Chondrocyte (in vitro differentiated cells): ENCODE results near the gene ARMH4. TPM values are rescaled to one million over a fixed set of nuclear protein-coding genes. Genes with fewer than 3 reads are reported as not detected.

ENCODE experiments used
- DNase-seq: peaks from one replicate; pipeline ENCODE4 v3.0.0; 2021; ENCODE audit warnings: mixed read lengths, low spot score
- H3K27ac Mint-ChIP-seq: one replicate; pipeline ENCODE4 v1.8.0; 2021; ENCODE audit warnings: mild to moderate bottlenecking, moderate library complexity, mixed read lengths; ENCODE audit not compliant: unreplicated experiment
- H3K27me3 Mint-ChIP-seq: 2 replicates; pipeline ENCODE4 v1.8.0; 2021; ENCODE audit warnings: low read depth, mixed read lengths
- H3K36me3 Mint-ChIP-seq: 2 replicates; pipeline ENCODE4 v1.8.0; 2021; ENCODE audit warnings: low read depth, mixed read lengths
- H3K4me1 Mint-ChIP-seq: 2 replicates; pipeline ENCODE4 v1.8.0; 2021; ENCODE audit warnings: low read depth, mild to moderate bottlenecking, mixed read lengths
- H3K4me3 Mint-ChIP-seq: one replicate; pipeline ENCODE4 v1.8.0; 2021; ENCODE audit warnings: mild to moderate bottlenecking, moderate library complexity, mixed read lengths; ENCODE audit not compliant: unreplicated experiment
- H3K9me3 Mint-ChIP-seq: 2 replicates; pipeline ENCODE4 v1.8.0; 2021; ENCODE audit warnings: low read depth, mixed read lengths
- total RNA-seq: library from RNA; stranded (reverse); gene quantifications from 3 replicates; pipeline ENCODE4 v1.2.1, GENCODE V29; 2021
- TF ChIP-seq, protein P1 (sequence below): fragments of 200-600 bp; sonication (generic); IDR thresholded peaks from 2 replicates; pipeline ENCODE4 v1.5.0; 2021; ENCODE audit warnings: antibody characterized with exemption, mild to moderate bottlenecking, moderate library complexity

ARMH4 gene
- total RNA-seq, 1 donor from 2014 or later, result 23.3 TPM

DNA sequence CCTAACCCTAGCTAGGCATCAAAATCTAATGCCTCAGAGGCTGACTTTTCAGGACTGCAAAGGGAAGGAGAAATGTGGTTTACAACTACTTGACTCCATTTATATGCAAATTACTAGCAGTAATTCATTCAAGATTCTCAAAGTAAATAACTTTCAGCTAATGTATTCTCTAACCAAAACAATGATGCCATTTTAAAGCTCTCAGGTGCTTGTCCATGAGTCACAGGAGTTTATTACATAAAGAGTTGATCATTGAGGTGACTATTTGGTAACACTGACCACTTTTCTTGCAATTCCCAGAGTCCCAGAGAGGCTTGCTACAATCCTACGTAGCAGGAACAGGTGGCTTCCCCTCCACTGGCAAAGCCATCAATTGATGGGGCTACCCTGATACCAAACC is 177.1 kb downstream of the ARMH4 start:
- TF ChIP-seq, protein P1, sequence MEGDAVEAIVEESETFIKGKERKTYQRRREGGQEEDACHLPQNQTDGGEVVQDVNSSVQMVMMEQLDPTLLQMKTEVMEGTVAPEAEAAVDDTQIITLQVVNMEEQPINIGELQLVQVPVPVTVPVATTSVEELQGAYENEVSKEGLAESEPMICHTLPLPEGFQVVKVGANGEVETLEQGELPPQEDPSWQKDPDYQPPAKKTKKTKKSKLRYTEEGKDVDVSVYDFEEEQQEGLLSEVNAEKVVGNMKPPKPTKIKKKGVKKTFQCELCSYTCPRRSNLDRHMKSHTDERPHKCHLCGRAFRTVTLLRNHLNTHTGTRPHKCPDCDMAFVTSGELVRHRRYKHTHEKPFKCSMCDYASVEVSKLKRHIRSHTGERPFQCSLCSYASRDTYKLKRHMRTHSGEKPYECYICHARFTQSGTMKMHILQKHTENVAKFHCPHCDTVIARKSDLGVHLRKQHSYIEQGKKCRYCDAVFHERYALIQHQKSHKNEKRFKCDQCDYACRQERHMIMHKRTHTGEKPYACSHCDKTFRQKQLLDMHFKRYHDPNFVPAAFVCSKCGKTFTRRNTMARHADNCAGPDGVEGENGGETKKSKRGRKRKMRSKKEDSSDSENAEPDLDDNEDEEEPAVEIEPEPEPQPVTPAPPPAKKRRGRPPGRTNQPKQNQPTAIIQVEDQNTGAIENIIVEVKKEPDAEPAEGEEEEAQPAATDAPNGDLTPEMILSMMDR, result no peak
- H3K27me3 Mint-ChIP-seq, result peaks cover 30% of the 10 kb centered on the region

DNA sequence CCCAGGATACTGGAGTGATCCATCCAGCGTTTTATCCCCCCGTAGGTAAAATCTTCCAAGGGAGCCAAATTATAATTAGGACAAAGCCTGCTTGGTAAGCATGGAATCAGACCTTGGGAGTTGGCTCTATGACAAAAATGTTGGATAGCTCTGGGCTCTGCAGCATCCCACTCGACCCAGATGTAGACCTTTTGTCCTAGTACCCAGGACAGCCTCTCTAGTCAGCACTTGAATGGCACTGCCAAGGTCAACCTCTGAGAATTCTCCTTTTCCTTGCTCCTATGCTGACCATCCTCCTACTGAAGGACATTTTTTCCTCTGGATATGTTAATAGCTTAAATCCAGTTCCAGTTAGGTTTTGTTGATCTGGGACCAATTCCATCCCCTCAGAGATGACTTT is 181.4 kb downstream of the ARMH4 start:
- no peak for DNase-seq
- Mint-ChIP-seq H3K27me3 (peaks cover 22% of the 10 kb centered on the region), H3K9me3 (no peaks in the 10 kb centered on the region), H3K4me1 (no peaks in the 10 kb centered on the region), H3K36me3 (no peaks in the 10 kb centered on the region), H3K4me3 (no peak overlapping the region), H3K27ac (no peak overlapping the region)
- TF ChIP-seq, protein P1, result no peak

More for the DNA sequence above, 177.1 kb downstream of the ARMH4 start:
- H3K4me1 Mint-ChIP-seq, result no peaks in the 10 kb centered on the region
- H3K36me3 Mint-ChIP-seq, result no peaks in the 10 kb centered on the region
- no peaks in the 10 kb centered on the region for H3K9me3 Mint-ChIP-seq
- no peak overlapping the region for H3K4me3 Mint-ChIP-seq
- H3K27ac Mint-ChIP-seq, result no peak overlapping the region
- DNase-seq, result no peak

DNA sequence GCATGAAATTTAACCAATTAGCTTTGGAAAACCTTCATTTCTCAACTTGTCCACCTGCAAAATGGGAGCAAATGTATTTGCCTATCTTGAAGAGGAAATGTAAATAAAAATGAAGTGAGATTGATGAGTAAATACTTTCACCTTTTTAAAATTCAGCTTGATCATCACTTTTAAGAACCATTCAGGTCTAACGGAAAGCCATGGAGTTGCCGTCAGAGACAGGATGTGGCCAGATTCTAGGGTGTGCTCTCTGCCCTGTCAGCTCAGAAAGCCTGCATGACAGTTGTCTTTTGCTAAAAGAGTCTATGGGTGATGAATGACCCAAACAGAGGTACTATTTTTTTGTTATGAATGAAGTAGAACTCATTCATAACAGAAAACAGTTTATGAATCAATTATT is 181.8 kb downstream of the ARMH4 start:
- H3K36me3 Mint-ChIP-seq, result no peaks in the 10 kb centered on the region
- H3K4me3 Mint-ChIP-seq, result no peak overlapping the region
- no peaks in the 10 kb centered on the region for H3K4me1 Mint-ChIP-seq
- DNase-seq, result no peak
- H3K27ac Mint-ChIP-seq, result no peak overlapping the region
- H3K27me3 Mint-ChIP-seq, result peaks cover 21% of the 10 kb centered on the region
- TF ChIP-seq, protein P1, result no peak
- H3K9me3 Mint-ChIP-seq, result no peaks in the 10 kb centered on the region

DNA sequence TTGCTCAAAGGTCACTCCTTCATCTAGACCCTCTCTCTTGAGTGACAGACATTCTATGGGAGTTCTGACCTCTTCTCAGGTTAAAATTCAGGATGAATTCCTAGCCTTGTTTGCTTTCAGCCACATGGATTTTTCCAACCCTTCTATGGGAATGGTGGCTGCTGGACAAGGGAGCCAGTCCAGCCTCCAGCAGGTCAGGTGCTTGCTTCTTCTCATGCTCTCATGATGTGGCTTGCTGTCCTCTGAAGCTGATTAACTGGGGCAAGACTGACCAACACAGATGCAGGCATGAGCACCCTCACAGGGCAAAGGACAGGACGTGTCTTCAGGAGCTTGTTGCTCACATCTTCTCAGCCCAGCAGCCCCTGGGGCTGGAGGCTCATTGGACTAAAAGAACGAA is 188.9 kb downstream of the ARMH4 start:
- no peak for DNase-seq
- Mint-ChIP-seq H3K27ac (no peak overlapping the region), H3K4me3 (no peak overlapping the region), H3K27me3 (peaks cover 21% of the 10 kb centered on the region), H3K9me3 (no peaks in the 10 kb centered on the region), H3K36me3 (no peaks in the 10 kb centered on the region), H3K4me1 (no peaks in the 10 kb centered on the region)
- TF ChIP-seq, protein P1, result no peak

DNA sequence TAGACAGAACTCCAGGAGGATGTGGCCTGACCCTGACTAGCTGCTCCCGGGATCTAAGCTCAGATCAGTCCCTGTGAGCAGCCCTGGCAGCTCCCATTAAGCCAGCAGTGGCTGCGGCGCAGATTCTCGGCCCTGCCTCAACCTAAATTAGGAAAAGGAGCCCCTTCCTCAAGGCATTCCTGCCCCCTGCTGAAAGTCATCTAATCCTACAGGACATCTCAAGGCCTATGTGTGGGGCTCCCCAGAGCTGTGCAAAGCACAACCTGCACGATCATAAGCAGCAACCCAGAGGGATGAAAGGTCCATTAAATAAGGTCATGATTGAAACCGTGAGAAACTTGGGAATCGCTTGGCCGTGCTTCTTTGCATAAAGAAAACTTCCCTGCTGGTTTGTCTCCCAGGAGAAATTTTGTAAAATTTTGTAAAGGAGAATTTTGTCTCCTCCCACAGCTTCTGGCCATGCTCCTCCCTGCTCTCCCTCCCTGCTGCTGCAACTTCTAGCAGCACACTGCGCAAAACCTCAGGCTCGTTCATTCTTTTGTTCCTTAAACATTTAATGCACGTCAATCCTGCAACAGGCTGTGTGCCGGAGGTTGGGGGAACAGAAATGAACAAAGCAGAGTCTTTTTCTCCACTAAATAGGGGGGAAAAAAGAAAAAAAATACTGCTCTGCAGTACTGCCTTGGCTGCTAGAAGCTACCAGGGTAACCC is 189.5 kb downstream of the ARMH4 start:
- Mint-ChIP-seq H3K36me3 (no peaks in the 10 kb centered on the region), H3K4me3 (no peak overlapping the region), H3K27ac (no peak overlapping the region), H3K9me3 (no peaks in the 10 kb centered on the region), H3K4me1 (no peaks in the 10 kb centered on the region), H3K27me3 (peaks cover 21% of the 10 kb centered on the region)
- TF ChIP-seq, protein P1, result peak; percentile 9
- DNase-seq, result no peak
